ENCODE results near the gene MAGI2. TPM values are rescaled to one million over a fixed set of nuclear protein-coding genes. Genes with fewer than 3 reads are reported as not detected.

MAGI2 gene
- total RNA-seq, 4 donors from 2014 or later: 0.23 to 5.5 (median 0.45) TPM

- Histone ChIP-seq H3K36me3 (no peaks in the 10 kb centered on the region), H3K9me3 (no peaks in the 10 kb centered on the region), H3K4me3 (no peak overlapping the region), H3K27ac (no peak overlapping the region), H3K4me1 (no peaks in the 10 kb centered on the region), H3K27me3 (no peaks in the 10 kb centered on the region)
- DNase-seq: no peak
- WGBS, 2 donors: 72 to 73% methylated on average over 6 of the region's 6 CpGs
- intact Hi-C loops (cut with DNase I): no loop called here
- TF ChIP-seq CTCF (IDR thresholded peaks at IDR 0.05) (no peak), POLR2A (IDR thresholded peaks at IDR 0.05) (no peak)
Observed at GRCh38 chr7:78734626-78735025, 718.8 kb downstream of the MAGI2 start.

- H3K4me1 ChIP-seq: no peaks in the 10 kb centered on the region
- no peak for TF ChIP-seq CTCF (IDR thresholded peaks at IDR 0.05)
- TF ChIP-seq POLR2A (IDR thresholded peaks at IDR 0.05): no peak
- H3K36me3 ChIP-seq: no peaks in the 10 kb centered on the region
- H3K9me3 ChIP-seq: no peaks in the 10 kb centered on the region
- intact Hi-C loops (cut with DNase I): no loop called here
- no peak overlapping the region for H3K27ac ChIP-seq
- DNase-seq: no peak
- no peak overlapping the region for H3K4me3 ChIP-seq
- no peaks in the 10 kb centered on the region for H3K27me3 ChIP-seq
Observed at GRCh38 chr7:78720066-78720465, 733.4 kb downstream of the MAGI2 start.

GRCh38 chr7:78718212-78718611 is 735.3 kb downstream of the MAGI2 start:
- Histone ChIP-seq H3K9me3 (no peaks in the 10 kb centered on the region), H3K4me1 (no peaks in the 10 kb centered on the region), H3K27ac (no peak overlapping the region), H3K4me3 (no peak overlapping the region), H3K36me3 (no peaks in the 10 kb centered on the region), H3K27me3 (no peaks in the 10 kb centered on the region)
- intact Hi-C loops (cut with DNase I): no loop called here
- TF ChIP-seq CTCF (IDR thresholded peaks at IDR 0.05) (no peak), POLR2A (IDR thresholded peaks at IDR 0.05) (no peak)
- no peak for DNase-seq
- WGBS, 2 donors: 81 to 91% methylated on average over 5 of the region's 5 CpGs

GRCh38 chr7:78716876-78717275 is 736.6 kb downstream of the MAGI2 start:
- no peaks in the 10 kb centered on the region for H3K9me3 ChIP-seq
- no peak overlapping the region for H3K27ac ChIP-seq
- intact Hi-C loops (cut with DNase I): no loop called here
- TF ChIP-seq CTCF (IDR thresholded peaks at IDR 0.05) (no peak), POLR2A (IDR thresholded peaks at IDR 0.05) (no peak)
- WGBS, 2 donors: 72 to 91% methylated on average over 9 to 10 of the region's 10 CpGs
- no peak overlapping the region for H3K4me3 ChIP-seq
- no peaks in the 10 kb centered on the region for H3K4me1 ChIP-seq
- H3K36me3 ChIP-seq: no peaks in the 10 kb centered on the region
- no peak for DNase-seq
- H3K27me3 ChIP-seq: no peaks in the 10 kb centered on the region

GRCh38 chr7:78714356-78714755 is 739.1 kb downstream of the MAGI2 start:
- H3K27me3 ChIP-seq: no peaks in the 10 kb centered on the region
- 55 to 56% methylated on average over 4 of the region's 4 CpGs for WGBS, 2 donors
- H3K4me3 ChIP-seq: no peak overlapping the region
- H3K36me3 ChIP-seq: no peaks in the 10 kb centered on the region
- no peak for TF ChIP-seq POLR2A (IDR thresholded peaks at IDR 0.05)
- TF ChIP-seq CTCF (IDR thresholded peaks at IDR 0.05): no peak
- no peaks in the 10 kb centered on the region for H3K4me1 ChIP-seq
- no peak overlapping the region for H3K27ac ChIP-seq
- no peaks in the 10 kb centered on the region for H3K9me3 ChIP-seq
- no peak for DNase-seq
- intact Hi-C loops (cut with DNase I): no loop called here

Measured in esophagus squamous epithelium (tissue), 5 donors.